ENCODE measurements around the gene BRMS1. TPM values are rescaled to one million over a fixed set of nuclear protein-coding genes. Genes with fewer than 3 reads are reported as not detected.

BRMS1 gene
- total and polyA plus RNA-seq, 4 experiments from 2014 or later, result 49.8 to 78.7 (median 60.5) TPM

DNA sequence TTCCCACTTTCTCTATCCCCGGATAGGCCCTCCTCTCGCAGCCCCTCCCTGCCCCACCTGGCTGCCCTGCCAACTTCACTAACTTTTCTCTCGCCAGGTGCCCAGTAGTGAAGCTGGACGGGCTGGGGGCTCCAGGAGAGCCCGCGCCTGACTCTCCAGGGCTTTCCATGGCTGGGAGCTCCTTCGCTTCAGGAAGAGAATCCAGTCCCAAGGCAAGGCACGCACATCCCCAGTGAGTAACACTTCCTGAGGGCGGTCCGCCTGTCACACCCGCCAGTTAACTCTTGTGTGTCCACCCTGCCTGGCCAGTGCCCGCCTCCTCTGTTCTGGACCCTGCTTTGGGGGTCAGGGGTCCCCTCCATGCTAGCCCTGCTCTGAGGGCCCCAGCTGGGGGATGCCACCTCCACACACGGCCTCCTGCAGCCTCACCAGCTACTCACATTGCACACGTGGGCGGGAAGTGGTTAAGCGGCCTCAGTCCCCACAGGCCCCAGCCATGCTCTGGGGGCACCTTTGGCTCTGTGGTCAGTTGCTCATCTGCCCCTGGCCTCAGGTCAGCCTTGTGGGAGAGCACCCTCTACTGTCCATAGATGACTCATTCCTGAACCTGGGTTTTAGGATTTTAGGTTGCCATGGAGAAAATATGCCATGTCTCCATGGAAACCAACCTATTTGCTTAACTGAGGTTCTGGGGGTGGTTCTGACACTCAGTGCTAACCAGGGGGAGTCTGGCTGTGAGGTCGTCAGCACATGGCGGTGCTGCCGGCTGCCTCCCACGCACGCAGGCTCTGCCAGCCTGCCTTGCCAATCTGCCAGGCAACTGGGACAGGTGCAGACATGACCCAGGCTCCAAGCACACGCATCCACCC, 8.4 kb downstream of the BRMS1 start, which contains the start of gene RIN1:
RIN1 (minus strand) TSS at position 201 of the 869 bp plus-strand sequence; CDS start at position 169, 32 bp downstream.
- ChIA-PET CTCF (ENCODE audit: partially characterized antibody) (interaction anchor here (1.3 to 8.6 kb wide), 3 partner anchors 8 to 50 kb away, joined by 3 to 110 read pairs (median 10); partner anchors contain the start of gene BRMS1), POLR2A (ENCODE audit: partially characterized antibody) (interaction anchor here (2.2 to 2.8 kb wide), 2 partner anchors 8 to 25 kb away, joined by 9 to 15 read pairs; partner anchors contain the start of gene BRMS1)
- Mint-ChIP-seq H3K9me3 (peaks cover 0 to 3% (median 0%) of the 10 kb centered on the region in 8 donors), H3K27me3 (no peaks in the 10 kb centered on the region), H3K4me3 (peak within 1 kb of the TSS; percentile 80 to 90 (median 84)), H3K27ac (peak within 1 kb of the TSS in 6 of 7 donors; percentile 6 to 75 (median 58)), H3K36me3 (peaks cover 12 to 32% of the 10 kb centered on the region in 2 donors), H3K4me1 (peaks cover 10 to 27% (median 16%) of the 10 kb centered on the region in 4 donors)
- Histone ChIP-seq H3K4me3 (ENCODE audit: low read length in 2 of 2) (peak within 1 kb of the TSS in 1 of 2 donors; percentile 41), H3K4me1 (ENCODE audit: insufficient read depth, low read length) (peaks cover 18% of the 10 kb centered on the region), H3K27ac (ENCODE audit: low read depth, low read length) (peak within 1 kb of the TSS; percentile 29), H3K27me3 (ENCODE audit: insufficient read depth, low read length) (no peaks in the 10 kb centered on the region), H3K36me3 (ENCODE audit: insufficient read depth, low read length) (peaks cover 31% of the 10 kb centered on the region), H3K9me3 (ENCODE audit: control insufficient read depth in 1 of 2, low read length in 2 of 2) (no peaks in the 10 kb centered on the region)
- DNase-seq, result peak in 3 of 5 donors; percentile 25 to 64 (median 36)
- intact Hi-C loops (cut with micrococcal nuclease), result no loop called here

DNA sequence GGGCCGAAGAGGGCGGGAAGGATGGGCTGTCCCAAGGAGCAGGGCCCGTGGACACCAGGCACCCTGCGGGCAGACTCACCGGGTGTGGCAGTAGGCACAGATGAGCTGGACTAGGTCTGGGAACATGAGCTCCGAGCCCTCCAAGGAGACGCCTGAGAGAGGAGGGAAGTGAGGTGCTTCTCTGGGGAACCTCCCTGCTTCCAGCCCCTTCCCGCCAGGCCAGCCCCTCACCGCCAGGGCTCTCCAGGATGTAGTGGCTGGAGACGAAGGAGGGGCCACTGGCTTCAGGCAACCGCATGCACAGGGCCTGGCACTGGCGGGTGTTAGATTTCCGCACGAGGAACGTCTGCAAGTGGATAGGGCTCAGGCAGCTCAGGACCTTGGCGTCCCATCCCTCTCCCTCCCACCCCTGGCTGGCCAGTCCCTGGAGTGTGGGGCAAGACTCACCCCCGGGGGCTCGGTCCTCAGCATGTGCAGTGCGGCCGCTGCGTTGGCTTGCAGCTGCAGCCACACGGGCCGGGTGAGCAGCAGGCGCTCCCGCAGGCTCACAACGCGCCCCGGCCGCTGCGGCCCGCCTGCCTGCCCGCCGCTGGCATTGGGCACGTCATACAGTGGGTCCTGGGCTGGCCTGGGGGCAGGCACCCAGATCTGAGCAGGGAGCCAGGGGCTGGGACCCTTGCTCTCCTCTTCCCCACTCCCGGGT, 9.2 kb downstream of the BRMS1 start:
- Mint-ChIP-seq H3K36me3 (peaks cover 8 to 24% of the 10 kb centered on the region in 2 donors), H3K27ac (peak overlapping the region in 4 of 7 donors; percentile 10 to 68 (median 56)), H3K9me3 (peaks cover 0 to 2% (median 0%) of the 10 kb centered on the region in 8 donors), H3K27me3 (no peaks in the 10 kb centered on the region), H3K4me1 (peaks cover 8 to 27% (median 16%) of the 10 kb centered on the region in 4 donors), H3K4me3 (peak overlapping the region; percentile 80 to 90 (median 84))
- Histone ChIP-seq H3K4me3 (ENCODE audit: low read length in 2 of 2) (peak overlapping the region in 1 of 2 donors; percentile 41), H3K27me3 (ENCODE audit: insufficient read depth, low read length) (no peaks in the 10 kb centered on the region), H3K27ac (ENCODE audit: low read depth, low read length) (peak overlapping the region; percentile 29), H3K36me3 (ENCODE audit: insufficient read depth, low read length) (peaks cover 23% of the 10 kb centered on the region), H3K4me1 (ENCODE audit: insufficient read depth, low read length) (peaks cover 18% of the 10 kb centered on the region), H3K9me3 (ENCODE audit: control insufficient read depth in 1 of 2, low read length in 2 of 2) (no peaks in the 10 kb centered on the region)
- intact Hi-C loops (cut with micrococcal nuclease), result no loop called here
- no peak for DNase-seq
- CTCF ChIA-PET (ENCODE audit: partially characterized antibody), result interaction anchor here (1.3 to 8.6 kb wide), 3 partner anchors 9 to 51 kb away, joined by 3 to 110 read pairs (median 10); partner anchors contain the start of gene BRMS1
- POLR2A ChIA-PET (ENCODE audit: partially characterized antibody), result interaction anchor here (2.2 to 2.8 kb wide), 2 partner anchors 9 to 24 kb away, joined by 9 to 15 read pairs; partner anchors contain the start of gene BRMS1

DNA sequence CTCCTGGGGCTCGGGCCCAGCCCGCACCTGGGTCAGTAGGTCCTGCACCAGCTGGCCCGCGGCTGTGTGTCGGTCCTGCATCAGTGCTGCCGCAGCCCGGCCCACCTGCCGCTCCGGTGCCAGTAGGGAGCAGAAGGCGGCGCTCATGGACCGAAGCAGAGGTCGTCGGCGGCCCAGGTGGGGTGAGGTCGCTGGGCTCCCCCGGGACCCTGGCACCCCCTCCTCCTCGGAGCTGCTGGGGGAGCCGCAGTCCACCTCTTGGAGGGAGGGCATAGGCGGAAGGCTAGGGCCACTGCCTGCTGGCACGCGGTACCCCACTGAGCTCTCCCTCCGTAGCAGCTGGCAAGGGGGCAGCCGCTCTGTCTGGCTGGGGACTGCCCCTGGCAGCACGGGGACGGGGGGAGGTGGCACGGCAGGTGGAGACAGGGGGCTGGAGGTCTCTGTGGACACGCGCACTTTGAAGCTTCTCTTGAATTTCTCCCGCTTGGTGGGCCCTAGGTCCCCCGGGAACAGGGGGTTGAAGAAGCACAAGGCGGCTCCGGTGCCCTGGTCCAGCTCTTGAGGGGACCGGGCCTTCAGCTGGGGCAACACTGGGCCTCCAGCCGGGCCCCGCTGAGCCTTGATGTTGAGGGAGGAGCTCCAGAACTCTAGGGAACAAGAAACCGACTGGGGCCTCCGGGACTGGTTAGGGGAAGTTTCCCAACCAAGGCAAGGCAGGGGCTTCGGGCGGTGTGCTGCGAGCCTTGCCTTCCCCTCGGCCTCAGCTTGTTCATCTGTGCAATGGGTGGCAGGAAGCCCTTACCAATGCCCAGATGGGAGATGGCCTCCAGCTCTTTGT, 10.1 kb downstream of the BRMS1 start:
- Histone ChIP-seq H3K4me1 (ENCODE audit: insufficient read depth, low read length) (peaks cover 18% of the 10 kb centered on the region), H3K36me3 (ENCODE audit: insufficient read depth, low read length) (peaks cover 15% of the 10 kb centered on the region), H3K9me3 (ENCODE audit: control insufficient read depth in 1 of 2, low read length in 2 of 2) (no peaks in the 10 kb centered on the region), H3K27me3 (ENCODE audit: insufficient read depth, low read length) (no peaks in the 10 kb centered on the region), H3K4me3 (ENCODE audit: low read length in 2 of 2) (no peak overlapping the region), H3K27ac (ENCODE audit: low read depth, low read length) (no peak overlapping the region)
- ChIA-PET CTCF (ENCODE audit: partially characterized antibody) (interaction anchor here (1.3 to 8.6 kb wide), 3 partner anchors 10 to 52 kb away, joined by 3 to 110 read pairs (median 10); partner anchors contain the start of gene BRMS1), POLR2A (ENCODE audit: partially characterized antibody) (interaction anchor here (0.7 to 2.8 kb wide), 4 partner anchors 10 to 749 kb away, joined by 3 to 15 read pairs (median 6); partner anchors contain the start of gene BRMS1)
- Mint-ChIP-seq H3K27ac (peak overlapping the region in 2 of 7 donors; percentile 10 to 53), H3K4me1 (peaks cover 8 to 27% (median 16%) of the 10 kb centered on the region in 4 donors), H3K36me3 (peaks cover 8 to 22% of the 10 kb centered on the region in 2 donors), H3K4me3 (peak overlapping the region in 6 of 8 donors; percentile 51 to 72 (median 64)), H3K9me3 (peaks cover 0 to 2% (median 0%) of the 10 kb centered on the region in 8 donors), H3K27me3 (no peaks in the 10 kb centered on the region)
- no peak for DNase-seq
- intact Hi-C loops (cut with micrococcal nuclease), result no loop called here

DNA sequence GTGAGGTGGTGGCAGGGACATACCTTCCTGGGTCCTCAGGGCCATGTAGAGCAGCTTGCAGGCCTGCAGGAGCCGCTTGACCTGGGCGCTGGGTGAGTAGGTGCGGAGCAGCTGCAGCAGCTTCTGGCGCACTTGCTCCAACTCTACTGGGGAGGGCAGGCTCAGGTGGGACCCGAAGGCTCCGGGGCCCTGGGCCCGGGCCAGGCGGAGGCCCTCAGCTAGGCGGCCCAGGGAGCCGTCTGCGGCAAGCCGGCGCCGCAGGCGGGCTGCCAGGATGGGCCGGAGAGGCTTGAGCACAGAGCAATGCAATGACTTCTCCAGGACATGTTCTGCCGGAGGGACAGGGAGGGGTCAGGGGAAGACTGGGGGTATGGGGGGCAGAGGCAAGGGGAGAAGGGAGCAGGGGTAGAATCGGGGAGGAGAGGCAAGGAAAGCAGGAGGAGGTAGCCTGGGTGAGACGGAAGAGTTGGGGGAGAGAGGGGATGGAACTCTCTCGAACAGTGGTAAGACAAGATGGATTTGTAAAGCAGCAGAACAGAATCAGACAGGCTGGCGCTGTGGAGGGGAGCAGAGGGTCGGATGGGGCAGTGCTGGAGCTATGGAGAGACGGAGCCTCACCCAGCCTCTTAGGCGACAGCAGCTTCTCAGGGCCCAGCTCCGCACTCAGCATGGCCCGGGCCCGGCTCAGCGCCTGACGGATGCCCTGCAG, 10.9 kb downstream of the BRMS1 start:
- no peaks in the 10 kb centered on the region for H3K27me3 ChIP-seq (ENCODE audit: insufficient read depth, low read length)
- Mint-ChIP-seq H3K36me3 (peaks cover 5 to 15% of the 10 kb centered on the region in 2 donors), H3K4me3 (no peak overlapping the region), H3K4me1 (peaks cover 8 to 25% (median 16%) of the 10 kb centered on the region in 4 donors), H3K27ac (no peak overlapping the region), H3K27me3 (no peaks in the 10 kb centered on the region), H3K9me3 (peaks cover 0 to 2% (median 0%) of the 10 kb centered on the region in 8 donors)
- DNase-seq, result no peak
- intact Hi-C loops (cut with micrococcal nuclease), result no loop called here
- ChIA-PET CTCF (ENCODE audit: partially characterized antibody) (interaction anchor here (3.2 to 8.6 kb wide), 2 partner anchors 22 to 52 kb away, joined by 10 to 110 read pairs; no protein-coding TSS in a partner anchor), POLR2A (ENCODE audit: partially characterized antibody) (interaction anchor here (1.3 to 2.8 kb wide), 2 partner anchors 11 to 22 kb away, joined by 3 to 15 read pairs; partner anchors contain the start of gene BRMS1)
- H3K27ac ChIP-seq (ENCODE audit: low read depth, low read length), result no peak overlapping the region
- no peak overlapping the region for H3K4me3 ChIP-seq (ENCODE audit: low read length in 2 of 2)
- H3K36me3 ChIP-seq (ENCODE audit: insufficient read depth, low read length), result peaks cover 7% of the 10 kb centered on the region
- peaks cover 18% of the 10 kb centered on the region for H3K4me1 ChIP-seq (ENCODE audit: insufficient read depth, low read length)
- no peaks in the 10 kb centered on the region for H3K9me3 ChIP-seq (ENCODE audit: control insufficient read depth in 1 of 2, low read length in 2 of 2)

DNA sequence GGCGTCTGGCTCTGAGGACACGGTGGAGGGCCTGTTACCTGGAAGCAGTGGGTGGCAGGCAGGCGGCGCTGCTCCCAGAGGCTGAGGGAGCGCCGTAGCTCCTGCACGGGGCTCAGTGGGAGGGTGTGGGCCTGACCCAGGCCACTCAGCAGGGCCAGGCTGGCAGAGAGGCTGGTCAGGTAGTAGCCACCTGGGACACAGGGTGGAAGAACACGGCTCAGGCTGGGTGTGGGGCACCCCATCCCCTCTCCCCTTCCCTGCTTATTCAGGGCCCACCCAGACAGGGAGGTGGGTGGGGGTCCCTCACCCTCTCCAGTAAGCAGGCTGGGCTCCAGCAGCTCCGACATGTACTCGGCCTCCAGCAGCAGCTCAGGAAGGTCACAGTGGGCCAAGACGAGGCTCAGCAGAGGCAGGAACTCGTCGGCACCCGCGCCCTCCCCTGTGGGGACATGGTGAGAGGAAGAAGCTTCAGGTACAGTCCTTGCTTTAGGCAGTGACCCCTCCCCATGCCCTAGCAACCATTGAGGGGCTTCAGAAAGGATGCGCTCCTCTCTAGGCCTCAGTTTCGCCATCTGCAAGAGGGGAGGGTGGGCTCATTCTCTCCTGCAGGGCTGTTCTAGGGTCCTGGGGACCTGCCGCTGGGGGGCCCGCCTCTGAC, 11.6 kb downstream of the BRMS1 start:
- CTCF ChIA-PET (ENCODE audit: partially characterized antibody), result interaction anchor here (3.2 to 8.6 kb wide), 2 partner anchors 21 to 53 kb away, joined by 10 to 110 read pairs; no protein-coding TSS in a partner anchor
- intact Hi-C loops (cut with micrococcal nuclease), result no loop called here
- no peak overlapping the region for H3K4me3 ChIP-seq (ENCODE audit: low read length in 2 of 2)
- Mint-ChIP-seq H3K9me3 (peaks cover 0 to 2% (median 0%) of the 10 kb centered on the region in 8 donors), H3K27ac (peak overlapping the region in 1 of 7 donors; percentile 29), H3K27me3 (no peaks in the 10 kb centered on the region), H3K4me1 (peaks cover 12 to 27% (median 20%) of the 10 kb centered on the region in 4 donors), H3K4me3 (no peak overlapping the region), H3K36me3 (peaks cover 0 to 9% of the 10 kb centered on the region in 2 donors)
- no peaks in the 10 kb centered on the region for H3K9me3 ChIP-seq (ENCODE audit: control insufficient read depth in 1 of 2, low read length in 2 of 2)
- DNase-seq, result no peak
- no peaks in the 10 kb centered on the region for H3K27me3 ChIP-seq (ENCODE audit: insufficient read depth, low read length)
- H3K4me1 ChIP-seq (ENCODE audit: insufficient read depth, low read length), result peaks cover 23% of the 10 kb centered on the region
- POLR2A ChIA-PET (ENCODE audit: partially characterized antibody), result interaction anchor here (1.3 kb wide), 1 partner anchor 21 kb away, joined by 3 read pairs; no protein-coding TSS in a partner anchor
- no peak overlapping the region for H3K27ac ChIP-seq (ENCODE audit: low read depth, low read length)
- peaks cover 5% of the 10 kb centered on the region for H3K36me3 ChIP-seq (ENCODE audit: insufficient read depth, low read length)

All from CD4-positive, alpha-beta memory T cell (primary cell).